AG09319 (cell line): ENCODE measurements around the gene WNT9A.
"Not testable (repeated sequence)": the region's sequence is repeated elsewhere in the genome, so short reads cannot be mapped to it uniquely, and the experiment has no call there.

ENCODE experiments used
- DNase-seq: peaks from one replicate; pipeline ENCODE4 v3.0.0-alpha.2; 2010; ENCODE audit warnings: low read depth; ENCODE audit errors: extremely low read depth
- TF ChIP-seq, protein P1 (sequence below): IDR thresholded peaks from 2 replicates; pipeline ENCODE4 v1.5.1; 2011; ENCODE audit warnings: low read depth, mild to moderate bottlenecking, inconsistent platforms, low read length, moderate library complexity

WNT9A gene

DNA sequence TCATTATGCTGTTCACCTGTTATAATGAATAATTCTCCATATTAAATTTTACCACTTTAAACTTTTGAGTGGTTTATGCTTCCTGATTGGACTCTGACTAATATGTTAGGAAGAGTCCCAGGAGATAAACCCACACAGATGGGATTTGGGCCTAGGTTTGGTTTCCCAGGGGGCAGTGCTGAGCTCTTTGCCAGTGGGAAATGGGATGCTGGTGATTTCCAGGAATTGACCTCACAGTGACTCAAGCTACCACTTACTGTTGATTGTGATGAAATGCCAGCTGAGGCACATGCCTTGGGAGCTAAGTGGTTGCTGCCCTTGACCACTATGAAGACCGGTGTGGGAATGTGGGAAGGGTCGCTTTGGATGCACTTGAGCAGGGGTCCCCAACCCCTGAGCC is 19.0 kb upstream of the WNT9A start:
- TF ChIP-seq, protein P1, sequence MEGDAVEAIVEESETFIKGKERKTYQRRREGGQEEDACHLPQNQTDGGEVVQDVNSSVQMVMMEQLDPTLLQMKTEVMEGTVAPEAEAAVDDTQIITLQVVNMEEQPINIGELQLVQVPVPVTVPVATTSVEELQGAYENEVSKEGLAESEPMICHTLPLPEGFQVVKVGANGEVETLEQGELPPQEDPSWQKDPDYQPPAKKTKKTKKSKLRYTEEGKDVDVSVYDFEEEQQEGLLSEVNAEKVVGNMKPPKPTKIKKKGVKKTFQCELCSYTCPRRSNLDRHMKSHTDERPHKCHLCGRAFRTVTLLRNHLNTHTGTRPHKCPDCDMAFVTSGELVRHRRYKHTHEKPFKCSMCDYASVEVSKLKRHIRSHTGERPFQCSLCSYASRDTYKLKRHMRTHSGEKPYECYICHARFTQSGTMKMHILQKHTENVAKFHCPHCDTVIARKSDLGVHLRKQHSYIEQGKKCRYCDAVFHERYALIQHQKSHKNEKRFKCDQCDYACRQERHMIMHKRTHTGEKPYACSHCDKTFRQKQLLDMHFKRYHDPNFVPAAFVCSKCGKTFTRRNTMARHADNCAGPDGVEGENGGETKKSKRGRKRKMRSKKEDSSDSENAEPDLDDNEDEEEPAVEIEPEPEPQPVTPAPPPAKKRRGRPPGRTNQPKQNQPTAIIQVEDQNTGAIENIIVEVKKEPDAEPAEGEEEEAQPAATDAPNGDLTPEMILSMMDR: peak; percentile 9
- DNase-seq: not testable (repeated sequence)

DNA sequence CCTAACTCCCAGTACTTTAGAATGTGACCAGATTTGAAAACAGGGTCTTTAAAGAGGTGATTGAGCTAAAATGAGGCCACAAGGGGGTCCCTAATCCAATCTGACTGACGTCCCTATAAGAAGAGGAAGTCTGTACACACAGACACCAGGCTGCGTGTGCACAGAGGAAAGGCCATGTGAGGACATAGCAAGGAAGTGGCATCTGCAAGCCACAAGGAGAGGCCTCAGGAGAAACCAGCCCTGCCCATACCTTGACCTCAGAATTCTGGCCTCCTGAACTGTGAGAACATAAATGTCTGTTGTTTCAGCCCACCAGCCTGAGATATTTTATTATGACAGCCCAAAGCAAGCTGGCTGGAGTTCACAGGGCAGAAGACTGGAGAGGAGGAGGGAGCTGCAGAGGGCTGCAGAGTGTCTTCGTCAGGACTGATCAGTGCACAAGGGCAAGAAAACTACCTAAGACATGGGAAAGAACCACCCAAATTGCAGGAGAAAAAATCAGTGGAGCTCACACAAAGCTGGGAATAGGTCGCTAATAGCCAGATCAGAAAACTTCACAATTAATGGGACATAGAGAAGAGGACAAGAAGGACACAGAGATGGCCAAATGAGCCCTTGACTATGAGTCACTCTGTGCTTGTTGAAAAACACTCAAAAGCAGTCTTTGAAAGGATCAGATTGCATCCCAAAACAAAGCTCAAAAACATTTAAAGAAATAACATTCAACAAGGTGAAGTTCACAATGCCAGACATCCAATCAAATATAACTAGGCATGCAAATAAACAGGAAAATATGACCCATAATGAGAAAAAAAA is 14.1 kb upstream of the WNT9A start:
- TF ChIP-seq, protein P1: no peak
- DNase-seq: no peak

DNA sequence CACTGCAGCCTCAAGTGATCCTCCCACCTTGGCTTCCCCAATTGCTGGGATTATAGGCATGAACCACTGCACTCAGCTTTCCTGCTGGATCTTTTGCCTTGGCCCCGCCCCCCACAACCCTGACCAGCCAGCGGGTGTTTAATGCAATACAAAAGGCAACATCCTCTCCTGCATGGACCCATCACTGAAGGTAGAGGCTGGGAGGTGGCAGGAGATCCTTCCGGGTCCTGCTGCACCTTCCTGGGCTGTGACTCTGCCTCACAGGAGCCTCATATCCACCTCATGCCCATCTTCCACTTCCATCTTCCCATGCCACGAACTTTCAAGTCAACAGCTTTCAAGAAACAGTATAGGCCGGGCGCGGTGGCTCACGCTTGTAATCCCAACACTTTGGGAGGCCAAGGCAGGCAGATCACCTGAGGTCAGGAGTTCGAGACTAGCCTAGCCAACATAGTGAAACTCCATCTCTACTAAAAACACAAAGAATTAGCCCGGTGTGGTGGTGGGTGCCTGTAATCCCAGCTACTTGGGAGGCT is 11.7 kb upstream of the WNT9A start:
- TF ChIP-seq, protein P1: no peak
- no peak for DNase-seq

DNA sequence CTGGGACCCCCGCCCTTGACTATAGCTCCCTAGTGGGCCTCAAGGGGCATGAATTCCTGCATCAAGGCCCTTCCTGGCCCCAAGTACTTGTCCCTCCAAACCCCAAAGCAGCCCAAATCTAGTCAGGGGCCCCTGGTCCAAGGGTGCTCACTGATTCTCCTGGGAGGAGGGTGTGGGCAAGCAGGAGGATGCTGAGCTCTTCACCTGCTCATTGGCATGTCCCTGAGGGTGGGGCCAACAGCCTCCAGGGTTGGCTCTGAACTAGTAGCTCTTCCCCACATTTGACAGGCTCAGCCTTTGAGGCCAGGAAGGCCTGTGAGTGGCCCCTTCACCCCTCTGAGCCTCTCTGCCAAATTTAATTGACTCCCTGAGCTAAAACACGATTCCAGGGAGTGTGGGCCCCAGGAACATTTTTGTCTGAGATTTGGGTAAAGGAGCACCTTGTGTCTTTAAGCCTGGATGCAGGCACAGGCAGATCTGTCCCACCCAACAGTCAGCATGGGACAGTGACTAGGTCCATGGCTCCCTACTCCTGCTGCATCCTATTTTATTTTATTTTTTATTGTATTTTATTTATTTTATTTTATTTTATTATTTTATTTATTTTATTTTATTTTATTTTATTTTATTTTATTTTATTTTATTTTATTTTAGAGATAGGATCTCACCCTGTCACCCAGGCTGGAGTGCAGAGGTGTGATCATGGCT is 11.0 kb upstream of the WNT9A start:
- no peak for DNase-seq
- TF ChIP-seq, protein P1: no peak

DNA sequence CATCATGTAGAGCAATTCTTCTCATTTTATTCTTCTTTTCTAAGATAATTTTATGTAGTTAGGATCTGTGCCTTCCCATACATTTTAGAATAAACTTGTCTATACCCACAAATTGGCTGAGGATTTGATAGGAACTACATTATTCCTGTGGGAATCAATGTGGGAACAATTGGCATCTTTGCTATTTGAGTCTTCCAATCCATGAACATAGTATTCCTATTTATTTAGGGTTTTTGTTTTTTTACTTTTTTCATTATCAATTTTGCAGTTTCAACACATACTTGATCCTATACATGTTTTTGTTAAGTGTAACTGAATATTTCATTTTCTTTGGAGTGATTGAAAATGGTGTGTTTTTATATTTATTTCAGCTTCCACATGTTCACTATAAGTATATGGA is 8.1 kb upstream of the WNT9A start:
- TF ChIP-seq, protein P1: no peak
- no peak for DNase-seq

DNA sequence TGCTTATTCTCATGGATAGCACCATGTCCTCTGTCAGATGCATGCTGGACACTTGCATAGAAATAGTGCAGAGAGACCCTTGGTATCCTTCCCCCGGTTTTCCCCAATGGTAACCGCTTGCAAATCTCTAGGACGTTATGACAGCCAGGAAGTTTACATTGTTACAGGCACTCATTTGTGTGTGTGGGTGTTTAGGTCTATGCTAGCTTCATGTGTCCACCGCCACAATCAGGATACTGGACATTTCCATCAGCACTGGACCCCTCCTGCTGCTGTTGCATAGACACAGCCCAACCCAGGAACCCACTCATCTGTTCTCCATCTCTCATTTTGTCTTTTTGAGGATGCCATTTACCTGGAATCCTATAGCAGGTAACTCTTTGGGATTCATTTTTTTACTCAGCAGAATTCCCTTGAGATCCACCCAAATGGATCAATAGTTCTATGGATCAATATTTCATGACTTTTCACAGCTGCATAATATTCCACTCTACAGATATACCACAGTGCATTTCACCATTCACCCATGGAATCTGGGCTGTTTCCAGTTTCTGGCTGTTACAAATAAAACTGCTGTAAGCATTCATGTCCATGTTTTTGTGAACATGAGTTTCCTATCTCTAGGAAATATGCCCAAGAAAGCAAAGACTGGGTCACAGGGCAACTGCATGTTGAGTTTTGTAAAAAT is 6.6 kb upstream of the WNT9A start:
- DNase-seq: no peak
- TF ChIP-seq, protein P1: no peak

DNA sequence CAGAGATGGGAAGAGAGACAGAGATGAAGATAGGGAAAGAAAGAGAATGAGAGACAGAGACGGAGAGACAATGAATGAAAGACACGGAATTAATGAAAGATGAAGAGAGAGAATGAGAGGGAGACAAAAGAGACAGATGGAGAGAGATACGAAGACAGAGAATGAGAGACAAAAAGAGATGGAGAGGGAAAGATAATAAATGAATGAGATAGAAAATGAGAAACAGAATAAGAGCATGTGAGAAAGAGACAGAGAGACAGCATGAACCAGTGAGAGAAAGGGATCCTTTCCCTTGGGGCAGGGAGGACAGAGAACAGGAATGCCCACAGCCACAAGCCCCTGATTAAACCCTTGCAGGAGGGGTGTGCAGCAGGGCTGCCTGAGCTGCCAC is 5.3 kb upstream of the WNT9A start:
- no peak for DNase-seq
- TF ChIP-seq, protein P1: no peak
